ENCODE data around the gene FOXQ1. TPM values are rescaled to one million over a fixed set of nuclear protein-coding genes. Genes with fewer than 3 reads are reported as not detected.

FOXQ1 gene
- total and polyA plus RNA-seq, 2 of the 13 experiments (the other 11 are each of a cell fraction or from before 2014, with no cell fraction given): 35.2 to 39.8 TPM

GRCh38 chr6:1324936-1325335, 13.0 kb downstream of the FOXQ1 start (continued):
- TF ChIP-seq ZNF619 (CRISPR knock-in tag; IDR thresholded peaks at IDR 0.05) (no peak), ZNF256 (CRISPR knock-in tag; conservative IDR thresholded peaks at IDR 0.05) (no peak), ZNF367 (CRISPR knock-in tag; IDR thresholded peaks at IDR 0.05; ENCODE audit: borderline replicate concordance) (no peak), HMG20B (CRISPR knock-in tag; conservative IDR thresholded peaks at IDR 0.05) (0 out of 2 replicates have a peak, but pooled peaks have one; percentile 29), ZBTB8A (CRISPR knock-in tag; IDR thresholded peaks at IDR 0.05; ENCODE audit: borderline replicate concordance, low read depth) (no peak), ZNF761 (CRISPR knock-in tag; conservative IDR thresholded peaks at IDR 0.05) (no peak), ZNF510 (CRISPR knock-in tag; IDR thresholded peaks at IDR 0.05; ENCODE audit: low read depth) (0 out of 2 replicates have a peak, but pooled peaks have one; percentile 9), ZNF503 (CRISPR knock-in tag; IDR thresholded peaks at IDR 0.05) (no peak), JARID2 (CRISPR knock-in tag; IDR thresholded peaks at IDR 0.05; ENCODE audit: insufficient replicate concordance) (no peak), ELK4 (CRISPR knock-in tag; IDR thresholded peaks at IDR 0.05; ENCODE audit: borderline replicate concordance) (no peak), ZNF282 (IDR thresholded peaks at IDR 0.05; ENCODE audit: partially characterized antibody) (no peak), SMAD3 (CRISPR knock-in tag; IDR thresholded peaks at IDR 0.05) (no peak), ZNF678 (CRISPR knock-in tag; IDR thresholded peaks at IDR 0.05) (no peak), KAT7 (CRISPR knock-in tag; IDR thresholded peaks at IDR 0.05; ENCODE audit: borderline replicate concordance) (no peak), BRD4 (CRISPR knock-in tag; IDR thresholded peaks at IDR 0.05) (no peak), KMT2B (CRISPR knock-in tag; IDR thresholded peaks at IDR 0.05) (peak; percentile 4; the same call in 1 of the 2 replicates), TARDBP (CRISPR knock-in tag; IDR thresholded peaks at IDR 0.05) (no peak), NFE2 (CRISPR knock-in tag; IDR thresholded peaks at IDR 0.05) (no peak), CEBPB (IDR thresholded peaks at IDR 0.05; ENCODE audit: borderline replicate concordance, low read depth, low read length) (peak; percentile 82), PRPF4 (IDR thresholded peaks at IDR 0.05; ENCODE audit: low read depth, low read length, poor library complexity, severe bottlenecking) (no peak)
- TF ChIP-seq, protein P1, sequence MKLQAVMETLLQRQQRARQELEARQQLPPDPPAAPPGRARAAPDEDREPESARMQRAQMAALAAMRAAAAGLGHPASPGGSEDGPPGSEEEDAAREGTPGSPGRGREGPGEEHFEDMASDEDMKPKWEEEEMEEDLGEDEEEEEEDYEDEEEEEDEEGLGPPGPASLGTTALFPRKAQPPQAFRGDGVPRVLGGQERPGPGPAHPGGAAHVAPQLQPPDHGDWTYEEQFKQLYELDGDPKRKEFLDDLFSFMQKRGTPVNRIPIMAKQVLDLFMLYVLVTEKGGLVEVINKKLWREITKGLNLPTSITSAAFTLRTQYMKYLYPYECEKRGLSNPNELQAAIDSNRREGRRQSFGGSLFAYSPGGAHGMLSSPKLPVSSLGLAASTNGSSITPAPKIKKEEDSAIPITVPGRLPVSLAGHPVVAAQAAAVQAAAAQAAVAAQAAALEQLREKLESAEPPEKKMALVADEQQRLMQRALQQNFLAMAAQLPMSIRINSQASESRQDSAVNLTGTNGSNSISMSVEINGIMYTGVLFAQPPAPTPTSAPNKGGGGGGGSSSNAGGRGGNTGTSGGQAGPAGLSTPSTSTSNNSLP (IDR thresholded peaks at IDR 0.05; ENCODE audit: low read depth, low read length): no peak
- TF ChIP-seq, protein P2, sequence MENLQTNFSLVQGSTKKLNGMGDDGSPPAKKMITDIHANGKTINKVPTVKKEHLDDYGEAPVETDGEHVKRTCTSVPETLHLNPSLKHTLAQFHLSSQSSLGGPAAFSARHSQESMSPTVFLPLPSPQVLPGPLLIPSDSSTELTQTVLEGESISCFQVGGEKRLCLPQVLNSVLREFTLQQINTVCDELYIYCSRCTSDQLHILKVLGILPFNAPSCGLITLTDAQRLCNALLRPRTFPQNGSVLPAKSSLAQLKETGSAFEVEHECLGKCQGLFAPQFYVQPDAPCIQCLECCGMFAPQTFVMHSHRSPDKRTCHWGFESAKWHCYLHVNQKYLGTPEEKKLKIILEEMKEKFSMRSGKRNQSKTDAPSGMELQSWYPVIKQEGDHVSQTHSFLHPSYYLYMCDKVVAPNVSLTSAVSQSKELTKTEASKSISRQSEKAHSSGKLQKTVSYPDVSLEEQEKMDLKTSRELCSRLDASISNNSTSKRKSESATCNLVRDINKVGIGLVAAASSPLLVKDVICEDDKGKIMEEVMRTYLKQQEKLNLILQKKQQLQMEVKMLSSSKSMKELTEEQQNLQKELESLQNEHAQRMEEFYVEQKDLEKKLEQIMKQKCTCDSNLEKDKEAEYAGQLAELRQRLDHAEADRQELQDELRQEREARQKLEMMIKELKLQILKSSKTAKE (CRISPR knock-in tag; IDR thresholded peaks at IDR 0.05; ENCODE audit: borderline replicate concordance): 0 out of 2 replicates have a peak, but pooled peaks have one; percentile 53
- TF ChIP-seq, protein P3, sequence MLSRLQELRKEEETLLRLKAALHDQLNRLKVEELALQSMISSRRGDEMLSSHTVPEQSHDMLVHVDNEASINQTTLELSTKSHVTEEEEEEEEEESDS (CRISPR knock-in tag; IDR thresholded peaks at IDR 0.05; ENCODE audit: borderline replicate concordance): no peak
- TF ChIP-seq, protein P4, sequence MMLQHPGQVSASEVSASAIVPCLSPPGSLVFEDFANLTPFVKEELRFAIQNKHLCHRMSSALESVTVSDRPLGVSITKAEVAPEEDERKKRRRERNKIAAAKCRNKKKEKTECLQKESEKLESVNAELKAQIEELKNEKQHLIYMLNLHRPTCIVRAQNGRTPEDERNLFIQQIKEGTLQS (CRISPR knock-in tag; IDR thresholded peaks at IDR 0.05): peak; percentile 30; the same call in 1 of the 2 replicates
